ENCODE measurements around the gene DGKZ. TPM values are rescaled to one million over a fixed set of nuclear protein-coding genes. Genes with fewer than 3 reads are reported as not detected.

The DGKZ gene
- total and polyA plus RNA-seq, 10 of the 15 experiments (the other 5 are each of a cell fraction or from before 2014, with no cell fraction given), result 0.50 to 78.4 (median 39.5) TPM

DNA sequence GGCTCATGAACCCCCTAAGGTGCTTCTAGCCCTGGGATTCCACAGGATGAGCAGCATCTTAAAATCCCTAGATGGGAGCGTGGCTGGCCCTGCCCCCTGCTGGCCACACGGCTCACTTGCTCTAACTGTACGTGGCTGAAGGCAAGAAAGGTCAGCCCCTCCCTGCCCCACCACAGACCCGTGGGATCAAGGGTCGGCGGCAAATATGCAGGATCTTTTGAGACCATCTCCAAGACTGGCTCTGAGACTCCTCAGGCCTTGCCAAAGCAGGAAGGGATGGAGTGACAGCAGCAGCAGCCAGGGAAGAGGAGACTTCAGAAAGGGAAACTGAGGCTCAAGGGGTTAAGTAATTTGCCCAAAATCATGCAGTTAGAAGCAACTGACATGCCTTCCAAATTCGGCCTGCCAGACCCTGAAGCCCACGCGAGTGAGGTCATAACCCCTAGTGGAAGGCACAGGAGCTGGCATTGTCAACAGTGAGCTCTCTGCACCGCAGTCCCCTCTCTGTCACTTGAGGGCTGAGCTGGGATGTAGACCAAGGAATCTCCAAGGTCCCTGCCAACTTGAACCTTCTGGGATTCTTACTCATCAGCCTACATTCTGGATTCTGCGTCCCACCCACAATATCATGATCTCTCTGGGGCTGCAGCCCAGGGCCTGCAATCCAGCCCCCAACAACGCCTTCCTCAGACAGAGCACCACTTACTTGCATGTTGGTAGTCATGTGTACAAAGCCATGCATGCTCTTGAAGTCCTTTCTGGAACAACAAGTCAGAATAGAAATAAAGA is 38.4 kb upstream of the DGKZ start:
- no peak overlapping the region for H3K4me2 ChIP-seq (ENCODE audit: control insufficient read depth, insufficient read depth)
- H3K4me1 ChIP-seq (ENCODE audit: control insufficient read depth, insufficient read depth, low read length), result peaks cover 7% of the 10 kb centered on the region
- ChIA-PET POLR2A (interaction anchor here (1.0 to 1.5 kb wide), 4 partner anchors 42 to 69 kb away, joined by 3 to 9 read pairs (median 5); no protein-coding TSS in a partner anchor), SMC1A (ENCODE audit: uncharacterized antibody, unreplicated experiment) (interaction anchor here (0.8 to 7.0 kb wide), 20 partner anchors 9 to 344 kb away, joined by 3 to 120 read pairs (median 4); partner anchors contain the start of gene CREB3L1), CTCF (interaction anchor here (0.9 to 14.4 kb wide), 31 partner anchors 10 to 466 kb away, joined by 3 to 626 read pairs (median 5); partner anchors contain the start of genes CREB3L1 and DGKZ), RAD21 (ENCODE audit: unreplicated experiment) (interaction anchor here (0.6 to 14.8 kb wide), 15 partner anchors 9 to 1343 kb away, joined by 3 to 316 read pairs (median 4); partner anchors contain the start of genes CREB3L1 and DGKZ)
- no peaks in the 10 kb centered on the region for H4K20me1 ChIP-seq (ENCODE audit: control insufficient read depth, insufficient read depth)
- no peak overlapping the region for H3K9ac ChIP-seq (ENCODE audit: control insufficient read depth, insufficient read depth, low read length)
- intact Hi-C loops (cut with micrococcal nuclease; ENCODE audit: unreplicated experiment) (loop anchor here (1.0 to 10.0 kb wide), 5 partner anchors 62 to 344 kb away; partner anchors contain the start of gene PHF21A), in situ Hi-C loops (cut with MboI) (no loop called here)
- H3K27me3 ChIP-seq (replicated peaks in 1 of 2; ENCODE audit: control insufficient read depth in 2 of 2, insufficient read depth in 2 of 2, low read length in 1 of 2), result no peaks in the 10 kb centered on the region; a peak in 1 of 4 replicates
- no peak for DNase-seq (ENCODE audit: low read depth, low spot score)
- H3K27ac ChIP-seq (ENCODE audit: control insufficient read depth, insufficient read depth), result no peak overlapping the region
- H3K4me3 ChIP-seq, result no peak overlapping the region
- H3K36me3 ChIP-seq (ENCODE audit: control insufficient read depth in 2 of 2, insufficient read depth in 2 of 2, low read length in 1 of 2), result no peaks in the 10 kb centered on the region
- H2AFZ ChIP-seq (ENCODE audit: control insufficient read depth, low read depth, low read length), result no peak overlapping the region
- no peaks in the 10 kb centered on the region for H3K9me3 ChIP-seq (replicated peaks; ENCODE audit: control insufficient read depth, insufficient read depth, low read length)
- 15% methylated on average over 12 of the region's 12 CpGs for WGBS (ENCODE audit: insufficient coverage, insufficient replicate concordance, low lambda C conversion rate, missing lambda C conversion rate)
- no peaks in the 10 kb centered on the region for H3K79me2 ChIP-seq (ENCODE audit: control insufficient read depth, insufficient read depth, low read length)
- BruUV-seq (replicated peaks), result no TSS peak
- FAIRE-seq, result peak; percentile 72
- ATAC-seq, result peak; percentile 90
- TF ChIP-seq IKZF1 (conservative IDR thresholded peaks at IDR 0.05) (peak; percentile 20; the same call in 1 of the 2 replicates), TAF1 (IDR thresholded peaks at IDR 0.05; ENCODE audit: borderline replicate concordance, low read depth, low read length) (no peak), EGR1 (IDR thresholded peaks at IDR 0.05; ENCODE audit: borderline replicate concordance in 1 of 2, low read depth in 2 of 2, low read length in 2 of 2) (no peak), KDM1A (IDR thresholded peaks at IDR 0.05; ENCODE audit: borderline replicate concordance) (no peak), EP300 (IDR thresholded peaks at IDR 0.05; ENCODE audit: borderline replicate concordance in 1 of 2, control insufficient read depth in 1 of 2, low read depth in 2 of 2, low read length in 2 of 2) (no peak), SUZ12 (IDR thresholded peaks at IDR 0.05; ENCODE audit: unreplicated experiment) (no peak), POU2F2 (IDR thresholded peaks at IDR 0.05; ENCODE audit: borderline replicate concordance, low read depth, low read length) (0 out of 3 replicates have a peak, but pooled peaks have one; percentile 25), SP1 (IDR thresholded peaks at IDR 0.05; ENCODE audit: low read depth, low read length) (no peak)
- TF ChIP-seq, protein P1, sequence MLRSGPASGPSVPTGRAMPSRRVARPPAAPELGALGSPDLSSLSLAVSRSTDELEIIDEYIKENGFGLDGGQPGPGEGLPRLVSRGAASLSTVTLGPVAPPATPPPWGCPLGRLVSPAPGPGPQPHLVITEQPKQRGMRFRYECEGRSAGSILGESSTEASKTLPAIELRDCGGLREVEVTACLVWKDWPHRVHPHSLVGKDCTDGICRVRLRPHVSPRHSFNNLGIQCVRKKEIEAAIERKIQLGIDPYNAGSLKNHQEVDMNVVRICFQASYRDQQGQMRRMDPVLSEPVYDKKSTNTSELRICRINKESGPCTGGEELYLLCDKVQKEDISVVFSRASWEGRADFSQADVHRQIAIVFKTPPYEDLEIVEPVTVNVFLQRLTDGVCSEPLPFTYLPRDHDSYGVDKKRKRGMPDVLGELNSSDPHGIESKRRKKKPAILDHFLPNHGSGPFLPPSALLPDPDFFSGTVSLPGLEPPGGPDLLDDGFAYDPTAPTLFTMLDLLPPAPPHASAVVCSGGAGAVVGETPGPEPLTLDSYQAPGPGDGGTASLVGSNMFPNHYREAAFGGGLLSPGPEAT (IDR thresholded peaks at IDR 0.05; ENCODE audit: low read depth), result no peak
- TF ChIP-seq, protein P2, sequence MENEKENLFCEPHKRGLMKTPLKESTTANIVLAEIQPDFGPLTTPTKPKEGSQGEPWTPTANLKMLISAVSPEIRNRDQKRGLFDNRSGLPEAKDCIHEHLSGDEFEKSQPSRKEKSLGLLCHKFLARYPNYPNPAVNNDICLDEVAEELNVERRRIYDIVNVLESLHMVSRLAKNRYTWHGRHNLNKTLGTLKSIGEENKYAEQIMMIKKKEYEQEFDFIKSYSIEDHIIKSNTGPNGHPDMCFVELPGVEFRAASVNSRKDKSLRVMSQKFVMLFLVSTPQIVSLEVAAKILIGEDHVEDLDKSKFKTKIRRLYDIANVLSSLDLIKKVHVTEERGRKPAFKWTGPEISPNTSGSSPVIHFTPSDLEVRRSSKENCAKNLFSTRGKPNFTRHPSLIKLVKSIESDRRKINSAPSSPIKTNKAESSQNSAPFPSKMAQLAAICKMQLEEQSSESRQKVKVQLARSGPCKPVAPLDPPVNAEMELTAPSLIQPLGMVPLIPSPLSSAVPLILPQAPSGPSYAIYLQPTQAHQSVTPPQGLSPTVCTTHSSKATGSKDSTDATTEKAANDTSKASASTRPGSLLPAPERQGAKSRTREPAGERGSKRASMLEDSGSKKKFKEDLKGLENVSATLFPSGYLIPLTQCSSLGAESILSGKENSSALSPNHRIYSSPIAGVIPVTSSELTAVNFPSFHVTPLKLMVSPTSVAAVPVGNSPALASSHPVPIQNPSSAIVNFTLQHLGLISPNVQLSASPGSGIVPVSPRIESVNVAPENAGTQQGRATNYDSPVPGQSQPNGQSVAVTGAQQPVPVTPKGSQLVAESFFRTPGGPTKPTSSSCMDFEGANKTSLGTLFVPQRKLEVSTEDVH (IDR thresholded peaks at IDR 0.05; ENCODE audit: low read depth, partially characterized antibody), result no peak
- TF ChIP-seq, protein P3, sequence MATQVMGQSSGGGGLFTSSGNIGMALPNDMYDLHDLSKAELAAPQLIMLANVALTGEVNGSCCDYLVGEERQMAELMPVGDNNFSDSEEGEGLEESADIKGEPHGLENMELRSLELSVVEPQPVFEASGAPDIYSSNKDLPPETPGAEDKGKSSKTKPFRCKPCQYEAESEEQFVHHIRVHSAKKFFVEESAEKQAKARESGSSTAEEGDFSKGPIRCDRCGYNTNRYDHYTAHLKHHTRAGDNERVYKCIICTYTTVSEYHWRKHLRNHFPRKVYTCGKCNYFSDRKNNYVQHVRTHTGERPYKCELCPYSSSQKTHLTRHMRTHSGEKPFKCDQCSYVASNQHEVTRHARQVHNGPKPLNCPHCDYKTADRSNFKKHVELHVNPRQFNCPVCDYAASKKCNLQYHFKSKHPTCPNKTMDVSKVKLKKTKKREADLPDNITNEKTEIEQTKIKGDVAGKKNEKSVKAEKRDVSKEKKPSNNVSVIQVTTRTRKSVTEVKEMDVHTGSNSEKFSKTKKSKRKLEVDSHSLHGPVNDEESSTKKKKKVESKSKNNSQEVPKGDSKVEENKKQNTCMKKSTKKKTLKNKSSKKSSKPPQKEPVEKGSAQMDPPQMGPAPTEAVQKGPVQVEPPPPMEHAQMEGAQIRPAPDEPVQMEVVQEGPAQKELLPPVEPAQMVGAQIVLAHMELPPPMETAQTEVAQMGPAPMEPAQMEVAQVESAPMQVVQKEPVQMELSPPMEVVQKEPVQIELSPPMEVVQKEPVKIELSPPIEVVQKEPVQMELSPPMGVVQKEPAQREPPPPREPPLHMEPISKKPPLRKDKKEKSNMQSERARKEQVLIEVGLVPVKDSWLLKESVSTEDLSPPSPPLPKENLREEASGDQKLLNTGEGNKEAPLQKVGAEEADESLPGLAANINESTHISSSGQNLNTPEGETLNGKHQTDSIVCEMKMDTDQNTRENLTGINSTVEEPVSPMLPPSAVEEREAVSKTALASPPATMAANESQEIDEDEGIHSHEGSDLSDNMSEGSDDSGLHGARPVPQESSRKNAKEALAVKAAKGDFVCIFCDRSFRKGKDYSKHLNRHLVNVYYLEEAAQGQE (IDR thresholded peaks at IDR 0.05; ENCODE audit: low read depth, low read length), result no peak

All from GM12878 (cell line).